Measurements from ENCODE around the gene SLC25A33.
"Not testable (repeated sequence)": the region's sequence is repeated elsewhere in the genome, so short reads cannot be mapped to it uniquely, and the experiment has no call there.

GRCh38 chr1:9625030-9625429 is 85.8 kb downstream of the SLC25A33 start:
- TF ChIP-seq ZNF263 (CRISPR knock-in tag; IDR thresholded peaks at IDR 0.05; ENCODE audit: low read depth); ATF2 (CRISPR knock-in tag; IDR thresholded peaks at IDR 0.05; ENCODE audit: borderline replicate concordance, low read depth); CTCF (IDR thresholded peaks at IDR 0.05); FOXP4 (CRISPR knock-in tag; IDR thresholded peaks at IDR 0.05); MAX (CRISPR knock-in tag; IDR thresholded peaks at IDR 0.05); ZNF219 (CRISPR knock-in tag; IDR thresholded peaks at IDR 0.05; ENCODE audit: borderline replicate concordance); OVOL2 (CRISPR knock-in tag; IDR thresholded peaks at IDR 0.05; ENCODE audit: borderline replicate concordance); ZNF138 (CRISPR knock-in tag; conservative IDR thresholded peaks at IDR 0.05); NR3C1 (CRISPR knock-in tag; conservative IDR thresholded peaks at IDR 0.05; ENCODE audit: low read depth); ATF3 (CRISPR knock-in tag; conservative IDR thresholded peaks at IDR 0.05); FOXK1 (CRISPR knock-in tag; IDR thresholded peaks at IDR 0.05); JUN (CRISPR knock-in tag; IDR thresholded peaks at IDR 0.05); KAT7 (CRISPR knock-in tag; IDR thresholded peaks at IDR 0.05; ENCODE audit: borderline replicate concordance): not testable (repeated sequence)

Data from WTC11 (cell line).